GM12891 (cell line): ENCODE data around the gene TLN1.

Source experiments
- POLR2AphosphoS5 ChIP-seq: IDR thresholded peaks from 2 replicates; pipeline ENCODE4 v1.6.1; 2011; ENCODE audit warnings: low read depth, low read length, control low read depth
- POU2F2 ChIP-seq: IDR thresholded peaks from 2 replicates; pipeline ENCODE4 v1.6.1; 2011; ENCODE audit warnings: low read depth, mild to moderate bottlenecking, control low read depth, low read length, moderate library complexity
- TAF1 ChIP-seq: IDR thresholded peaks from 2 replicates; pipeline ENCODE4 v1.6.1; 2011; ENCODE audit warnings: low read depth, low read length, control low read depth

DNA sequence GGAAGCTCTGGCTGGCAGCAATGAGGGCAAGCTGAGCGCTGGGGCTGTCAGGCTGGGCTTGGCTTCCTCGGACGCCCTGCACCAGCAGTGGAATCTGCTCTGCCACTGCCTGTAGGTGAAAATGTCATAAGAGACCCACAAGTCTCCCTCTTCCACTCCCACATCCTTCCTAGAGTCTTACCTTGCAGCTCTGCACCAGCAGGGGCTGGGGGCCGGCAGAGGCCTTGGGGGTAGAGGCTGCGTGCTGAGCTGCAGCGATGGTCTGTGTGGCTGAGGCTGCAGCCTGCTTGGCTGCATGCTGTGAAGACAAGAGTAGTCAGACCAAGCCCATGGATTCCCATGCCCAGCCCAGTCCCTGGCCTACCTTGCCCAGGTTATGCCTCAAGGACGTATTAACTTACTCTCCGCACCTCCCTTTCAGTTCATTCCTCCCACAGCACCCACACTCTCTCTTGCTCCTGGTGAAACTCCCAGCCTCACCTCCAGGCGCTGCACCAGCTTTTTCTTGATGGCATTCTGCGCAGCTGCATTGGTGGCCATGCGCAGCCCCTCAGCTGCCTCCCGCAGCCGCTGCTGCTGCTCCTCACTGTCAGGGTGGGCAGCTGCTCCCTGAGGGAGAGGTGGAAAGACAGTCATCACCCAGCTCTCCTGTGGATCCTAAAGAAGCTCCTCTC lies 17.3 kb downstream of the TLN1 start:
- no peak for TF ChIP-seq TAF1
- no peak for TF ChIP-seq POU2F2
- peak; percentile 14; the same call in 1 of the 2 replicates for TF ChIP-seq POLR2AphosphoS5
